K562 (cell line): ENCODE measurements around the gene C13orf46. TPM values are rescaled to one million over a fixed set of nuclear protein-coding genes. Genes with fewer than 3 reads are reported as not detected.
A peak's percentile ranks its signal among the peaks of the same experiment; 100 is the strongest.

ENCODE experiments used
- ELK1 ChIP-seq: sonication (generic); formaldehyde crosslinking; IDR thresholded peaks from 2 replicates; pipeline ENCODE4 v1.8.1; 2022; ENCODE audit warnings: missing genetic modification reagents
- L3MBTL2 ChIP-seq: fragments of 450-650 bp; IDR thresholded peaks from 2 replicates; pipeline ENCODE4 v1.6.1; 2016; ENCODE audit warnings: mild to moderate bottlenecking, moderate library complexity
- MNT ChIP-seq, 2 experiments: fragments of 450-650 bp; conservative IDR thresholded peaks; 2 replicates each; pipeline ENCODE4 v1.6.1; 2017; ENCODE audit warnings: mild to moderate bottlenecking in 2 of 2, moderate library complexity in 2 of 2
- RAD21 ChIP-seq, 2 experiments: fragments of 250-450 bp in 1 of 2; fragments of 450-650 bp in 1 of 2; sonication (Bioruptor Pico) in 1 of 2; formaldehyde crosslinking in 1 of 2; IDR thresholded peaks in 1 of 2; conservative IDR thresholded peaks in 1 of 2; 2 replicates each; pipeline versions ENCODE4 v1.4.0 to v1.8.0; 2020 to 2022; ENCODE audit warnings: mild to moderate bottlenecking in 2 of 2, moderate library complexity in 1 of 2
- REST ChIP-seq, 2 experiments: fragments of 450-650 bp; formaldehyde crosslinking in 1 of 2; IDR thresholded peaks; 2 replicates each; pipeline versions ENCODE4 v1.4.0 to v1.6.1; 2014 to 2020; ENCODE audit warnings: mild to moderate bottlenecking in 2 of 2, borderline replicate concordance in 1 of 2, low read depth in 1 of 2
- SMC3 ChIP-seq: conservative IDR thresholded peaks from 2 replicates; pipeline ENCODE4 v1.6.1; 2011; ENCODE audit warnings: low read depth, low read length, improper control_type of control experiment; ENCODE audit not compliant: insufficient read depth
- USF2 ChIP-seq: sonication (generic); formaldehyde crosslinking; IDR thresholded peaks from 2 replicates; pipeline ENCODE4 v1.5.0; 2020; ENCODE audit warnings: missing genetic modification reagents
- ZFX ChIP-seq: sonication (generic); formaldehyde crosslinking; IDR thresholded peaks from 2 replicates; pipeline ENCODE4 v1.8.0; 2022; ENCODE audit warnings: mild to moderate bottlenecking, missing genetic modification reagents, moderate library complexity
- ZKSCAN1 ChIP-seq: fragments of 150-350 bp; IDR thresholded peaks from 2 replicates; pipeline ENCODE4 v1.6.1; 2016; ENCODE audit warnings: low read depth, low read length
- ZNF277 ChIP-seq: fragments of 250-450 bp; sonication (Bioruptor Pico); IDR thresholded peaks from 2 replicates; pipeline ENCODE4 v1.8.0; 2022; ENCODE audit warnings: inconsistent platforms, mild to moderate bottlenecking, moderate library complexity, borderline replicate concordance
- ZNF589 ChIP-seq: fragments of 200-800 bp; sonication (Bioruptor generic); IDR thresholded peaks from 2 replicates; pipeline ENCODE4 v1.6.1; 2016; ENCODE audit warnings: low read depth, missing genetic modification characterization, missing compliant biosample characterization
- ZNF699 ChIP-seq: fragments of 250-450 bp; sonication (Bioruptor Pico); IDR thresholded peaks from 2 replicates; pipeline ENCODE4 v1.8.0; 2021; ENCODE audit warnings: mild to moderate bottlenecking, moderate library complexity; ENCODE audit not compliant: insufficient replicate concordance
- polyA plus RNA-seq, 8 experiments: library from polyadenylated mRNA; depleted of rRNA in 4 of 8; stranded (reverse) in 5 of 8; unstranded in 3 of 8; fragments of >200 nt; fragmentation: Nextera tagmentation in 2 of 8; fragmentation: Illumina TruSeq in 1 of 8; extraction: Ambion mirVana in 2 of 8; extraction: Trizol in 1 of 8; gene quantifications; 2 replicates each; pipeline versions ENCODE4 v1.2.1 to v1.2.3, GENCODE V29; 2011 to 2014; ENCODE audit warnings: inconsistent platforms in 1 of 8, missing spikeins in 1 of 8
- total RNA-seq, 7 experiments: library from RNA; depleted of rRNA in 6 of 7; stranded (reverse); fragments of >200 nt in 6 of 7; fragmentation: Illumina TruSeq in 2 of 7; extraction: Trizol in 2 of 7; gene quantifications; 2 replicates each; pipeline versions ENCODE4 v1.2.1 to v1.2.3, GENCODE V29; 2011 to 2021; ENCODE audit warnings: low replicate concordance in 1 of 7

The C13orf46 gene
- total and polyA plus RNA-seq, 9 of the 15 experiments (the other 6 are each of a cell fraction or from before 2014, with no cell fraction given): 0.04 to 0.24 (median 0.05) TPM; not detected in 4

- peak; percentile 59 to 65 for TF ChIP-seq MNT (conservative IDR thresholded peaks at IDR 0.05)
- TF ChIP-seq ZNF589 (CRISPR knock-in tag): no peak
- TF ChIP-seq ZNF699 (CRISPR knock-in tag): no peak
- peak; percentile 31; the same call in 1 of the 2 replicates for TF ChIP-seq L3MBTL2
- TF ChIP-seq REST (IDR thresholded peaks at IDR 0.05; ENCODE audit: borderline replicate concordance): peak; percentile 63
- no peak for TF ChIP-seq REST (CRISPR knock-in tag; IDR thresholded peaks at IDR 0.05; ENCODE audit: low read depth)
- TF ChIP-seq ELK1 (CRISPR knock-in tag): no peak
- peak; percentile 79 for TF ChIP-seq USF2
- TF ChIP-seq ZNF277 (CRISPR knock-in tag): no peak
- peak; percentile 15; the same call in 1 of the 2 replicates for TF ChIP-seq ZFX (CRISPR knock-in tag)
- TF ChIP-seq ZKSCAN1: no peak
- peak; percentile 55 to 60 for TF ChIP-seq RAD21 (CRISPR knock-in tag; conservative IDR thresholded peaks at IDR 0.05 in 1 of 2, IDR thresholded peaks at IDR 0.05 in 1 of 2)
- TF ChIP-seq SMC3: peak; percentile 52
These were observed 26.4 kb downstream of the C13orf46 start (continued) for GRCh38 chr13:113947311-113948033.
